Epithelial cell of proximal tubule (primary cell): ENCODE results near the gene MYL5. TPM values are rescaled to one million over a fixed set of nuclear protein-coding genes. Genes with fewer than 3 reads are reported as not detected.
A peak's percentile ranks its signal among the peaks of the same experiment; 100 is the strongest.

Source experiments
- DNase-seq: peaks from one replicate; pipeline ENCODE4 v3.0.0-alpha.2; 2011; ENCODE audit warnings: low read depth
- H3K4me3 ChIP-seq: 2 replicates; pipeline ENCODE4 v1.5.1; 2011; ENCODE audit warnings: low read depth, mild to moderate bottlenecking, low read length
- CTCF ChIP-seq: conservative IDR thresholded peaks from 2 replicates; pipeline ENCODE4 v1.5.1; 2012; ENCODE audit warnings: low read depth, mild to moderate bottlenecking, low read length
- total RNA-seq: library from RNA; depleted of rRNA; stranded (reverse); fragments of >200 nt; gene quantifications from 2 replicates; pipeline ENCODE4 v1.2.3, GENCODE V29; 2015

Gene MYL5
- total RNA-seq, 1 donor from 2014 or later = 4.0 TPM

GRCh38 chr4:707929-708630 lies 33.7 kb downstream of the MYL5 start:
- H3K4me3 ChIP-seq = peak overlapping the region; percentile 8
- no peak for TF ChIP-seq CTCF
- no peak for DNase-seq

- no peak for TF ChIP-seq CTCF
Observed at GRCh38 chr4:708631-708933, 34.2 kb downstream of the MYL5 start.

GRCh38 chr4:709348-709747 lies 35.0 kb downstream of the MYL5 start:
- no peak overlapping the region for H3K4me3 ChIP-seq
- DNase-seq = no peak
- TF ChIP-seq CTCF = no peak

More at GRCh38 chr4:708631-708933, 34.2 kb downstream of the MYL5 start:
- no peak for DNase-seq
- H3K4me3 ChIP-seq = no peak overlapping the region

- no peak for TF ChIP-seq CTCF
- no peak for DNase-seq
- no peak overlapping the region for H3K4me3 ChIP-seq
Observed at GRCh38 chr4:710116-710515, 35.8 kb downstream of the MYL5 start.

GRCh38 chr4:710916-711315 lies 36.6 kb downstream of the MYL5 start:
- no peak overlapping the region for H3K4me3 ChIP-seq
- DNase-seq = no peak
- no peak for TF ChIP-seq CTCF

GRCh38 chr4:712093-712492 lies 37.8 kb downstream of the MYL5 start:
- no peak overlapping the region for H3K4me3 ChIP-seq
- TF ChIP-seq CTCF = no peak
- DNase-seq = no peak

- H3K4me3 ChIP-seq = no peak overlapping the region
- TF ChIP-seq CTCF = no peak
- DNase-seq = no peak
Observed at GRCh38 chr4:712916-713632, 38.7 kb downstream of the MYL5 start.
